Suprapubic skin (tissue), 4 donors: ENCODE measurements around the gene ENDOU.

Experiments
- CTCF ChIP-seq, 2 donors: fragments of 200-600 bp in 1 of 2; fragments of 450-650 bp in 1 of 2; sonication (generic) in 1 of 2; IDR thresholded peaks; one replicate each; pipeline ENCODE4 v1.5.1; 2016 to 2019; ENCODE audit warnings: antibody characterized with exemption in 2 of 2, mild to moderate bottlenecking in 1 of 2, moderate library complexity in 1 of 2
- POLR2A ChIP-seq, 2 donors: fragments of 450-650 bp; IDR thresholded peaks; one replicate each; pipeline ENCODE4 v1.6.1; 2017; ENCODE audit warnings: antibody characterized with exemption in 2 of 2, mild to moderate bottlenecking in 2 of 2, moderate library complexity in 2 of 2
- POLR2AphosphoS5 ChIP-seq, 3 donors: sonication (generic); formaldehyde crosslinking; IDR thresholded peaks; one replicate each; pipeline ENCODE4 v1.6.1; 2017; ENCODE audit warnings: antibody characterized with exemption in 3 of 3

- TF ChIP-seq CTCF (IDR thresholded peaks at IDR 0.05) (no peak), POLR2A (IDR thresholded peaks at IDR 0.05) (no peak), POLR2AphosphoS5 (IDR thresholded peaks at IDR 0.05) (no peak)
Measured at GRCh38 chr12:47709237-47709636, 16.1 kb downstream of the ENDOU start.
